LNCaP clone FGC (cell line): Measurements from ENCODE around the gene KLF7.

ENCODE experiments used
- DNase-seq: peaks from one replicate; pipeline ENCODE4 v3.0.0-alpha.2; 2011; ENCODE audit warnings: low read depth
- H3K4me3 ChIP-seq: 2 replicates; pipeline ENCODE4 v1.5.1; 2011; ENCODE audit warnings: mild to moderate bottlenecking, low read depth, low read length, control low read depth
- TF ChIP-seq, protein P1 (sequence below): IDR thresholded peaks from 2 replicates; pipeline ENCODE4 v1.5.1; 2012; ENCODE audit warnings: mild to moderate bottlenecking; ENCODE audit not compliant: control insufficient read depth, insufficient read depth; ENCODE audit errors: extremely low read depth

KLF7 gene

DNA sequence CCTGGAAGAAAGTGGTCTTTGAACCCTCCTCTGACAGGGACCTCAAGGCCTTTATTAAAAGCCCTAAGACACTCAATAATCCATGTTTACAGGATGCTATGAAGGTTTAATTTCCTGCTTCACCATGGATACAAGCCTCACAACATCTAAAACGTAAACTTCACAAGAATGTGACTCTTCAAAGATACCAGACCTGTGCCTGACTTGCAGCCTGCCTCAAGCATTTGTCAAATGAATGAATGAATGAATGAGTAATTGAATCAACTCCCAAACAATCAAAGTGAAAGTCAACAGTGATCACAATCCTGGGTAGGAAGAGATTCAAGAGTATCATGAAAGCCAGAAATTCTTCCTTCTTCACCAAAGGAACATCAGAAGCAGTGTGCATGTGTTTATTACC lies 30.4 kb downstream of the KLF7 start:
- TF ChIP-seq, protein P1, sequence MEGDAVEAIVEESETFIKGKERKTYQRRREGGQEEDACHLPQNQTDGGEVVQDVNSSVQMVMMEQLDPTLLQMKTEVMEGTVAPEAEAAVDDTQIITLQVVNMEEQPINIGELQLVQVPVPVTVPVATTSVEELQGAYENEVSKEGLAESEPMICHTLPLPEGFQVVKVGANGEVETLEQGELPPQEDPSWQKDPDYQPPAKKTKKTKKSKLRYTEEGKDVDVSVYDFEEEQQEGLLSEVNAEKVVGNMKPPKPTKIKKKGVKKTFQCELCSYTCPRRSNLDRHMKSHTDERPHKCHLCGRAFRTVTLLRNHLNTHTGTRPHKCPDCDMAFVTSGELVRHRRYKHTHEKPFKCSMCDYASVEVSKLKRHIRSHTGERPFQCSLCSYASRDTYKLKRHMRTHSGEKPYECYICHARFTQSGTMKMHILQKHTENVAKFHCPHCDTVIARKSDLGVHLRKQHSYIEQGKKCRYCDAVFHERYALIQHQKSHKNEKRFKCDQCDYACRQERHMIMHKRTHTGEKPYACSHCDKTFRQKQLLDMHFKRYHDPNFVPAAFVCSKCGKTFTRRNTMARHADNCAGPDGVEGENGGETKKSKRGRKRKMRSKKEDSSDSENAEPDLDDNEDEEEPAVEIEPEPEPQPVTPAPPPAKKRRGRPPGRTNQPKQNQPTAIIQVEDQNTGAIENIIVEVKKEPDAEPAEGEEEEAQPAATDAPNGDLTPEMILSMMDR: no peak

DNA sequence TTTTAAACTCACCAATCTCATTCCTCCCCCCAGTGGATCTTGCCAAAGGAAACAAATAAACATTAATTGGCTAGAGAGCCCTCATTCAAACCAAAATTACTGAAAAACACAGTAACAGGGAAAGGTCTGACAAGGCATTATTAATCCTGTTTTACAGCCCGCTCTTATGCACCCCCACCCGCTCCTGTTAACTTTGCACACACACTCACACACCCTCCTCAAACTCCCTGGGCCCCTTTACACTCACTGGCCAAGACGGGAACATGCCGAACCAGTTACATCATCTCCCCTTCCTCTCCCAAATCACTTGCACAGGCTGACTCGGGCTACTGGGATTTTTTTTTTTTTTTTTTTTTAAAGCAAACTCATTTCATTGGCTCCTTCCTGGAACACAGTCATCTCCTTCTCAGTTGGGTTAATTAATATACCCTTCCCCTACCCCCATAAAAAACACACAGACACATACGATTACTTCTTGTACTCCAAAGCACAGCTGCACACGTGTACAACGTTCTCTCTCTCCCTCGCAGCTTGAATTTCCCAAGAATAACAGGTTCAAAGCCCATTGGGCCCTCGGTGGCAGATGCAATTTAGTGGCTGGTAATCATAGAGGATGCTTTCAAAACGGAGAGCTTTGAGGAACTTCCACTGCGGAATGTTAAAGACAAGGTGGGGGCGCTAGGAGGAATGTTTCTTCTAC lies 31.8 kb downstream of the KLF7 start:
- no peak for DNase-seq
- TF ChIP-seq, protein P1: no peak
- no peak overlapping the region for H3K4me3 ChIP-seq

More for the DNA sequence above, 30.4 kb downstream of the KLF7 start:
- no peak overlapping the region for H3K4me3 ChIP-seq
- no peak for DNase-seq

DNA sequence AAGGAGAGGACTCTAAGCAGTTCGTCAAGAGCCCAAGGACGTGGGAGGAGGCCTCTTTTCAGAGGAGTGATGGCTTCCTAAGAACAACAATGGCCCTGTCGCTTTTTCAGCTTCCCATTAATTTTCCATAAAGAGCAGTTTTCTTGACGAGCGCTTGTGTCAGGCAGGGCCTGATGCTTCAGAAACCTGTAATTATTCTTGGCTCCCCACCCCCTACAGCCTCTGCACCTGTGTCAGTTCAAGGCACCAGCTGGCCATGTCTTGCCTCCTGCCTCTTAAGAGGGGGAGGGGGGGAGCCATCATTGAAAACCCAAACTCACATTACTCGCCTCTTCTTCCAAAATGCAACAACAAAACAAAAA lies 32.3 kb downstream of the KLF7 start:
- TF ChIP-seq, protein P1: no peak
- no peak overlapping the region for H3K4me3 ChIP-seq
- no peak for DNase-seq

DNA sequence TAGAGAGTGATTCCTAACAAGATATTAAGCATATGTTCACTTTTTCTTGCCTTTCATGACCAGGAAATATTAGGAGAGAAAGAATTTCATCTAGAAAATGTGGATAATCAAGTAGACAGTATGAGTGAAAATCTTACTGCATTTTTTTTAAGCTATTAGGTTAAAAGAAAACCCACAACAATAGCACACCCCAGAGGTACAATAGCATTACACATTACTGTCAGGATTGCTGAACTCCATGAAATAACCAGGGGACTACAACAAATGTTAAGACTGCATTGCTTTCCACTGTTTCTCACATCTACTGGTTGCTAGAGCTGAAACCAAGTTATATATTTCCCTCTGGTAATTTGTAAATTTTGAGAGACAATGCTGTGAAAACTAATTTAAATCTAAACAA lies 33.7 kb downstream of the KLF7 start:
- TF ChIP-seq, protein P1: no peak
- no peak for DNase-seq

DNA sequence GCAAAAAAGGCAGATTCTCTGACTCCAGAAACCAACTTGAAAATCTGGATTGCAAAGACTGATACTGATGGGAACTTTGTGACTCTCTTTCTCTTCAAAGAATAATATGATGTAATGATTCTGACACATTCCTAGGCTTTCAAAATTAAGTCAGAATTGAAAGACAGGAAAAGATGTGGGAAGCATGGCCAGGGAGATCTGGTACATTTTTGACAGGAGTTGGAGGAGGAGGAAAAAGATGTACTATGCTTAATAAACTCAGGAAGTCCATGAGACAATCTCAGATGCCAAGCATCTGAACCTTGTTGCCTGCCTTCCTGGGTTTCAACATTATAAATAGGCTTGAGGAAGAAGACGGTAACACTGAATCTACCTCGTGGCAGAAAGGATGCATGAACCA lies 34.2 kb downstream of the KLF7 start:
- TF ChIP-seq, protein P1: no peak
- no peak for DNase-seq
- no peak overlapping the region for H3K4me3 ChIP-seq

More for the DNA sequence above, 33.7 kb downstream of the KLF7 start:
- no peak overlapping the region for H3K4me3 ChIP-seq

DNA sequence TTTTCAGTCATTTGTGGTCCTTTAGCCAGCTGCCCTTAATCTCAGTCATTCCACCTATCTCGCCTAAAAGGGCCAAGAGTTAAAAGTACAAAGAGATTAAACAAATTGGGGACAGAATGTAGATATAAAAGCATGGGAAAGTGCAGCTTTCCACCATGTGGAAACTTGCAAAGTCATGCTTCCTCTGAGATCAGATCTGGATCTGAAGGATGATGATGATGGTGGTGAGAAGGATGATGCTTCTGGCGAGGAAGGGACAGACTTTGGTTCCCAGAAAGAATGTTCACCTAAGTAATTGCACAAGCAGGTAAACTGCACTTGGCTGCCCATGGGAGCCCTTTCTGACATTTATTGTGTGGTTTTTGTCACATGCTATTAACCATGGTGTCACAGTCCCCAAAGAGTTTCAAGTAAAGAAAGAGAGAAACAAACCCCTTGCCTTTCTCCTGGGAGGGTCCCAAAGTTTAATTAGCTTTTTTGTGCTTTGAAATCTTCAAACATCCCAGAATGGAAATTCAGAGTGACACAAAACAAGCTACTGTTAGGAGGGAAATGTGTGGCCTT lies 34.7 kb downstream of the KLF7 start:
- H3K4me3 ChIP-seq: no peak overlapping the region
- no peak for DNase-seq
- TF ChIP-seq, protein P1: no peak

DNA sequence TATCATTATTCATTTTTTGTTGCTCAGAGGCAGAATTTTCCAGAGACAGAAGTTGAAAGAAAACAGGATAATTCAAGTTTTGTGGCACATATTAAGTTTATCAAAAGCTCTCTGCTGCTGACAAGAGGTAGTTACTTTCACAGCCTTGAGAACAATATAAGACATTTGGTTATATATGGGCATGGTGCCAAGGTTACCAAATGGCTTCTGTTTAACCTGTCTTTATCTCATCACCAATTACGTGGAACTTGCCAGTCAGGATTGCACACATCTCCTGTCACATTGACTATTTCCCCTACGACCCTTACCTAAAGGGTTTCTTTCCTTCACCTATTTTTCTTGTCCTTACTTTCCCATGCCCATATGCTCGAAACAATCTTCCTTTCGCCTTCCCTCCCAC lies 35.9 kb downstream of the KLF7 start:
- no peak for DNase-seq
- TF ChIP-seq, protein P1: no peak
- H3K4me3 ChIP-seq: no peak overlapping the region
